ENCODE results near the gene SERP2.

The SERP2 gene

DNA sequence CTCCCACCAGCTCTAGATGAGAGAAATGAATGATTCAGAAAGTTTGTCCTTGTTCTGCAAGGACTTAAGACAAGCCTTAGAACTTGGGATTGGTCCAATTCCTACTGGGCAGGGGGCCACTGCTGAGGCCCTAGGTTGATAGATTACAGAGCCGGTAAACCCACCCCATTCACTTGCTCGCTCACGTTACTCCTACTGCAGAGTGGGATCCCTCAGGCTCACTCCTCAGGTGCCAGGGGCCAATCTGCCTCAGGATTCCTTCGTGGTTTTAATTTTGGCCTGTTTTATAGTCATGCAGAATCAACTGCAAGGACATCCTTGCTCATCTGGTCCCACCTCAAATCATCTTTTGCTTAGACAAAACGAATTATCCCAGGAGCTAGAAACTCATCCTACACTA, 59.0 kb downstream of the SERP2 start:
- peaks cover 1% of the 10 kb centered on the region for H3K36me3 ChIP-seq (replicated peaks; ENCODE audit: low read depth, low read length)
- no peaks in the 10 kb centered on the region for H3K79me2 ChIP-seq (ENCODE audit: low read length)
- H3K9me3 ChIP-seq (ENCODE audit: insufficient read depth, low read length), result no peaks in the 10 kb centered on the region
- TF ChIP-seq, protein P1, sequence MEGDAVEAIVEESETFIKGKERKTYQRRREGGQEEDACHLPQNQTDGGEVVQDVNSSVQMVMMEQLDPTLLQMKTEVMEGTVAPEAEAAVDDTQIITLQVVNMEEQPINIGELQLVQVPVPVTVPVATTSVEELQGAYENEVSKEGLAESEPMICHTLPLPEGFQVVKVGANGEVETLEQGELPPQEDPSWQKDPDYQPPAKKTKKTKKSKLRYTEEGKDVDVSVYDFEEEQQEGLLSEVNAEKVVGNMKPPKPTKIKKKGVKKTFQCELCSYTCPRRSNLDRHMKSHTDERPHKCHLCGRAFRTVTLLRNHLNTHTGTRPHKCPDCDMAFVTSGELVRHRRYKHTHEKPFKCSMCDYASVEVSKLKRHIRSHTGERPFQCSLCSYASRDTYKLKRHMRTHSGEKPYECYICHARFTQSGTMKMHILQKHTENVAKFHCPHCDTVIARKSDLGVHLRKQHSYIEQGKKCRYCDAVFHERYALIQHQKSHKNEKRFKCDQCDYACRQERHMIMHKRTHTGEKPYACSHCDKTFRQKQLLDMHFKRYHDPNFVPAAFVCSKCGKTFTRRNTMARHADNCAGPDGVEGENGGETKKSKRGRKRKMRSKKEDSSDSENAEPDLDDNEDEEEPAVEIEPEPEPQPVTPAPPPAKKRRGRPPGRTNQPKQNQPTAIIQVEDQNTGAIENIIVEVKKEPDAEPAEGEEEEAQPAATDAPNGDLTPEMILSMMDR (IDR thresholded peaks at IDR 0.05; ENCODE audit: low read depth, low read length), result no peak
- TF ChIP-seq EZH2phosphoT487 (IDR thresholded peaks at IDR 0.05; ENCODE audit: low read depth), result no peak
- H3K4me2 ChIP-seq (ENCODE audit: low read length), result no peak overlapping the region
- H3K4me1 ChIP-seq (ENCODE audit: low read length), result peaks cover 16% of the 10 kb centered on the region
- H3K27me3 ChIP-seq (ENCODE audit: low read depth, low read length), result peaks cover 11% of the 10 kb centered on the region; the same call in 1 of the 2 replicates
- no peak overlapping the region for H2AFZ ChIP-seq (ENCODE audit: low read depth, low read length)
- H3K4me3 ChIP-seq (ENCODE audit: low read length), result no peak overlapping the region
- no peak overlapping the region for H3K27ac ChIP-seq (ENCODE audit: low read length)
- no peak overlapping the region for H3K9ac ChIP-seq (ENCODE audit: low read length)
- H4K20me1 ChIP-seq (ENCODE audit: insufficient read depth, low read length), result no peaks in the 10 kb centered on the region

DNA sequence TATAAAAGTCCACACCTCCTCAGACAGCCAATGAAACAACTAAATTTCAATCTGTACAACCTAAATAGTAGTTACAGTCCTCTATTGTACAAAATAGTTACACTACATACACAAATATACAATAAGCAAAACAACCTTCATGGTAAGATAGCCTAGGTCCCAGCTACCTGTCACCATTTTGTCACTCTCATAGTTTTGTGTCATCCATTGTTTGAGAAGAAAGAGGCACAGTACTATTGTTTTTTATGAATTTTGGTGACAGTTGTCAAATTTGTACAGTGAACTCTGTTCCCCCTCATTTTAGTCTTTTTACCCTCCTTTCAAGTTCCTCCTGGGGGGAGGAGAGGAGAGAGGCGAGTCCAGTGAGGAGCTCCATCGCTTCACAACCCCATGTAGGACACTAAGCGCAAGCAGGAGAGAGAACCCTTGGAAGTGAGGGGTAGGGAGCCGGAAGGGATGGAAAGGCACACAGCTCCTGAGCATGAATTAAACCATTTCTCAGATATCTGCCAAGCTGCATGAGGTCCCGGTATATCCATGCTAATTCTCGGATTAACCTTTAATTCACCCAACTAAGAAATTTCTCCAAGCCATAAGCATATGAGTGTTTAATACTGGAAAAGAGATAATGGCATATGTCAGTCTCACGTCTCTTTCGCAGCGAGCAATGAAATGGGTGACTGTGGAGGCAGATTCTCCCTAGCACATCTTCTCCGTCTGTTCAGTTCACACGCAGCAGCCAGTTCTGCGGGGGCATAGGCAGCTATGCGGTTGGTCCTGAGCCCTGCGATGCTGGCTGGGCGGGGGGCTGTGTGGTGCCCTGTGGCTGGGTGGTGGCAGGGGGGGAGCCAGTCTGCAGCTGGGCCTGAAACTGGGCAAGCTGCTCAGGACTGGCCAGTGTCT, 60.5 kb downstream of the SERP2 start:
- Histone ChIP-seq H3K9ac (ENCODE audit: low read length) (no peak overlapping the region), H4K20me1 (ENCODE audit: insufficient read depth, low read length) (no peaks in the 10 kb centered on the region), H3K27ac (ENCODE audit: low read length) (no peak overlapping the region), H3K9me3 (ENCODE audit: insufficient read depth, low read length) (no peaks in the 10 kb centered on the region), H3K4me2 (ENCODE audit: low read length) (peak overlapping the region; percentile 83), H3K4me1 (ENCODE audit: low read length) (peaks cover 18% of the 10 kb centered on the region), H3K36me3 (replicated peaks; ENCODE audit: low read depth, low read length) (no peaks in the 10 kb centered on the region), H2AFZ (ENCODE audit: low read depth, low read length) (no peak overlapping the region), H3K27me3 (ENCODE audit: low read depth, low read length) (peaks cover 11% of the 10 kb centered on the region; the same call in 1 of the 2 replicates), H3K79me2 (ENCODE audit: low read length) (no peaks in the 10 kb centered on the region), H3K4me3 (ENCODE audit: low read length) (peak overlapping the region; percentile 77; the same call in 1 of the 2 replicates)
- no peak for TF ChIP-seq EZH2phosphoT487 (IDR thresholded peaks at IDR 0.05; ENCODE audit: low read depth)
- TF ChIP-seq, protein P1 (IDR thresholded peaks at IDR 0.05; ENCODE audit: low read depth, low read length), result no peak

DNA sequence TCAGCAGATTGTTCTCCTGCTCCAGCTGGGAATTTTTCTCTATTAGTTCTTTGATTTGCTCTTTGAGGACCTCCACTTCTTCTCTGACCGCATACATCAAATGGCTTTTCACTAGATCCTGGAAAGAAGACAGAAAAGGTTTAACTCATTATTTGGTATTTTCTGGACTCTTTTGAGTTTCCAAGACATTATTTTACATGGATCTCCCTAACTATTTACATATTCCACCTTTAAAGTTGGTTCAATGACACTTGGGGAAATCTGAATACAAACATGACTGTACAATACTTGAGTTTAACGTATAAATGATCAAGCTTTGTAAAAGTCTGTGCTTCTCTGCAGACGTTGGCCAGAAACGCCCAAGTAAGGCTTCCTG, 61.1 kb downstream of the SERP2 start:
- Histone ChIP-seq H3K36me3 (replicated peaks; ENCODE audit: low read depth, low read length) (no peaks in the 10 kb centered on the region), H3K79me2 (ENCODE audit: low read length) (no peaks in the 10 kb centered on the region), H3K4me2 (ENCODE audit: low read length) (peak overlapping the region; percentile 83), H3K27me3 (ENCODE audit: low read depth, low read length) (peaks cover 11% of the 10 kb centered on the region; the same call in 1 of the 2 replicates), H3K9me3 (ENCODE audit: insufficient read depth, low read length) (no peaks in the 10 kb centered on the region), H3K27ac (ENCODE audit: low read length) (no peak overlapping the region), H2AFZ (ENCODE audit: low read depth, low read length) (0 out of 2 replicates have a peak overlapping the region, but pooled peaks have one; percentile 13), H3K4me1 (ENCODE audit: low read length) (peaks cover 18% of the 10 kb centered on the region), H3K4me3 (ENCODE audit: low read length) (peak overlapping the region; percentile 77), H4K20me1 (ENCODE audit: insufficient read depth, low read length) (no peaks in the 10 kb centered on the region), H3K9ac (ENCODE audit: low read length) (peak overlapping the region; percentile 51)
- TF ChIP-seq, protein P1 (IDR thresholded peaks at IDR 0.05; ENCODE audit: low read depth, low read length), result no peak
- TF ChIP-seq EZH2phosphoT487 (IDR thresholded peaks at IDR 0.05; ENCODE audit: low read depth), result no peak

DNA sequence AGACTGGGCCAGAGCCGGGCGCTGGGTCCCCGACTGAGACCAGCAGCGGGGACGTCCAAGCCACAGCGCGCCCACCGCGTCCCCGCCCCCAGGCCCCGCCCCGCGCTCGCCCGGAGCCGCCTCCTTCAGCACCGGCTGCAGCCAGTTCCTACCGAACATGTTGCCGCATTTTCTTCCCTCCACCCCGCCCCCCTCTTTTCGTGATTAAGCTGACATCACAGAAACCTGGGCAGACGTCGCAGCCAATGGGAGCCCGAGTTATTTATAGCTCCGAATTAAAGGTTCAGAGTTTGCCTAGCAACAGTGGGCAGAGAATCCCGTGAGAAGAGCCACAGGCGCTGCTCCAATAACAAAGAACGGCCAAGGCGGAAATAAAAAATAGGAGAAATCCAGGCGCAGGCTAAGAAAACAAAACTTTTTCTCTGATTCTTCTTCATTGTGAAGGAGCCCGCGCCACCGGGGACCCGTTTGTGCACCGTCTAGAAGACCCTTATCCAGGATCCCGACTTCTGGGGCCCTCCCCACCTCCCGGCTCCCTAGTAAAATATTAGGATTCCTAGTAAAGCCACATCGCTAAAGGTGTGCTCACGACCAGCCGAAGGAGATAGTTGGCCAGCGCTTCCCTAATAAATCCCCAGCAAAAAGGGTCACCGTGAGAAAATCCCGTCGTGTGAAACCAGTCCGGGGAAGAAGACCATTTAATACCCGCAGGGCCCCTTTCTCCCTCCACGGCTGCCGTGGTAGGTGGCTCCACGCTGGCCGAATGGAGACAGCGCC, 61.7 kb downstream of the SERP2 start:
- Histone ChIP-seq H4K20me1 (ENCODE audit: insufficient read depth, low read length) (no peaks in the 10 kb centered on the region), H3K4me2 (ENCODE audit: low read length) (peak overlapping the region; percentile 83), H3K4me3 (ENCODE audit: low read length) (peak overlapping the region; percentile 77), H3K4me1 (ENCODE audit: low read length) (peaks cover 18% of the 10 kb centered on the region), H3K9me3 (ENCODE audit: insufficient read depth, low read length) (no peaks in the 10 kb centered on the region), H3K27me3 (ENCODE audit: low read depth, low read length) (peaks cover 11% of the 10 kb centered on the region; the same call in 1 of the 2 replicates), H3K27ac (ENCODE audit: low read length) (no peak overlapping the region), H3K36me3 (replicated peaks; ENCODE audit: low read depth, low read length) (no peaks in the 10 kb centered on the region), H2AFZ (ENCODE audit: low read depth, low read length) (peak overlapping the region; percentile 73), H3K9ac (ENCODE audit: low read length) (peak overlapping the region; percentile 68), H3K79me2 (ENCODE audit: low read length) (no peaks in the 10 kb centered on the region)
- TF ChIP-seq, protein P1 (IDR thresholded peaks at IDR 0.05; ENCODE audit: low read depth, low read length), result no peak
- no peak for TF ChIP-seq EZH2phosphoT487 (IDR thresholded peaks at IDR 0.05; ENCODE audit: low read depth)
